ENCODE measurements around the gene ASB15.

DNA sequence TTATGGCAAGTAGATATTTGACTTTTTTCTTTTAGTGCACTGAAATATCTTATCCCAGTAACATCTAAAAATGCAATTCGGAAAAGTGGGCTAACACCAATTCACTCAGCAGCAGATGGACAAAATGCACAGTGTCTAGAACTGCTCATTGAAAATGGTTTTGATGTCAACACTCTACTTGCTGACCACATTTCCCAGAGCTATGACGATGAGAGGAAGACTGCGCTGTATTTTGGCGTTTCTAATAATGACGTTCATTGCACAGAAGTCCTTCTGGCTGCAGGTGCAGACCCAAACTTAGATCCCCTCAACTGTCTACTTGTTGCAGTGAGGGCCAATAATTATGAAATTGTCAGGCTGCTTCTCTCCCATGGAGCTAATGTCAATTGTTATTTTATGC lies 27.2 kb downstream of the ASB15 start:
- no peak for TF ChIP-seq POLR2A (IDR thresholded peaks at IDR 0.05; ENCODE audit: low read depth, low read length)
- TF ChIP-seq CHD1 (IDR thresholded peaks at IDR 0.05; ENCODE audit: low read depth, low read length): no peak

All from IMR-90 (cell line).